ENCODE measurements around the gene KCND2. TPM values are rescaled to one million over a fixed set of nuclear protein-coding genes. Genes with fewer than 3 reads are reported as not detected.

KCND2 gene
- total and polyA plus RNA-seq, 2 experiments from 2014 or later, result 0.45 to 2.2 TPM

GRCh38 chr7:120480472-120480871 is 207.5 kb downstream of the KCND2 start:
- H3K9me3 ChIP-seq (ENCODE audit: low read depth), result no peaks in the 10 kb centered on the region
- no peak overlapping the region for H3K27ac ChIP-seq
- no peaks in the 10 kb centered on the region for H3K27me3 ChIP-seq
- H3K36me3 ChIP-seq, result no peaks in the 10 kb centered on the region
- no peaks in the 10 kb centered on the region for H3K4me1 ChIP-seq (ENCODE audit: low read depth)
- no peak overlapping the region for H3K4me3 ChIP-seq
- no peak for TF ChIP-seq CTCF (IDR thresholded peaks at IDR 0.05; ENCODE audit: low read depth, low read length)
- DNase-seq (ENCODE audit: low read depth in 1 of 2, low spot score in 1 of 2), result no peak

- Histone ChIP-seq H3K4me1 (ENCODE audit: low read depth) (no peaks in the 10 kb centered on the region), H3K9me3 (ENCODE audit: low read depth) (no peaks in the 10 kb centered on the region), H3K27ac (no peak overlapping the region), H3K36me3 (no peaks in the 10 kb centered on the region), H3K4me3 (no peak overlapping the region), H3K27me3 (no peaks in the 10 kb centered on the region)
- no peak for DNase-seq (ENCODE audit: low read depth in 1 of 2, low spot score in 1 of 2)
- no peak for TF ChIP-seq CTCF (IDR thresholded peaks at IDR 0.05; ENCODE audit: low read depth, low read length)
Observed at GRCh38 chr7:120480930-120481329, 208.0 kb downstream of the KCND2 start.

GRCh38 chr7:120486164-120486563 is 213.2 kb downstream of the KCND2 start:
- no peaks in the 10 kb centered on the region for H3K27me3 ChIP-seq
- H3K4me3 ChIP-seq, result no peak overlapping the region
- no peaks in the 10 kb centered on the region for H3K4me1 ChIP-seq (ENCODE audit: low read depth)
- no peaks in the 10 kb centered on the region for H3K9me3 ChIP-seq (ENCODE audit: low read depth)
- no peak overlapping the region for H3K27ac ChIP-seq
- DNase-seq (ENCODE audit: low read depth in 1 of 2, low spot score in 1 of 2), result no peak
- no peak for TF ChIP-seq CTCF (IDR thresholded peaks at IDR 0.05; ENCODE audit: low read depth, low read length)
- H3K36me3 ChIP-seq, result no peaks in the 10 kb centered on the region

GRCh38 chr7:120502132-120502531 is 229.2 kb downstream of the KCND2 start:
- no peaks in the 10 kb centered on the region for H3K4me1 ChIP-seq (ENCODE audit: low read depth)
- no peaks in the 10 kb centered on the region for H3K9me3 ChIP-seq (ENCODE audit: low read depth)
- no peak overlapping the region for H3K4me3 ChIP-seq
- no peaks in the 10 kb centered on the region for H3K36me3 ChIP-seq
- no peak for DNase-seq (ENCODE audit: low read depth in 1 of 2, low spot score in 1 of 2)
- TF ChIP-seq CTCF (IDR thresholded peaks at IDR 0.05; ENCODE audit: low read depth, low read length), result no peak
- H3K27me3 ChIP-seq, result no peaks in the 10 kb centered on the region
- no peak overlapping the region for H3K27ac ChIP-seq

GRCh38 chr7:120502825-120503224 is 229.8 kb downstream of the KCND2 start:
- H3K4me1 ChIP-seq (ENCODE audit: low read depth), result no peaks in the 10 kb centered on the region
- DNase-seq (ENCODE audit: low read depth in 1 of 2, low spot score in 1 of 2), result no peak
- no peaks in the 10 kb centered on the region for H3K36me3 ChIP-seq
- no peak for TF ChIP-seq CTCF (IDR thresholded peaks at IDR 0.05; ENCODE audit: low read depth, low read length)
- no peaks in the 10 kb centered on the region for H3K9me3 ChIP-seq (ENCODE audit: low read depth)
- H3K4me3 ChIP-seq, result no peak overlapping the region
- no peak overlapping the region for H3K27ac ChIP-seq
- no peaks in the 10 kb centered on the region for H3K27me3 ChIP-seq

GRCh38 chr7:120504386-120504785 is 231.4 kb downstream of the KCND2 start:
- Histone ChIP-seq H3K36me3 (no peaks in the 10 kb centered on the region), H3K27me3 (no peaks in the 10 kb centered on the region), H3K4me1 (ENCODE audit: low read depth) (no peaks in the 10 kb centered on the region), H3K4me3 (no peak overlapping the region), H3K27ac (no peak overlapping the region), H3K9me3 (ENCODE audit: low read depth) (no peaks in the 10 kb centered on the region)
- no peak for TF ChIP-seq CTCF (IDR thresholded peaks at IDR 0.05; ENCODE audit: low read depth, low read length)
- no peak for DNase-seq (ENCODE audit: low read depth in 1 of 2, low spot score in 1 of 2)
